ENCODE data around the gene DAAM2.

GRCh38 chr6:39880594-39880993 lies 88.4 kb downstream of the DAAM2 start:
- TF ChIP-seq EP300 (IDR thresholded peaks at IDR 0.05) (no peak), CTCF (IDR thresholded peaks at IDR 0.05) (no peak), POLR2AphosphoS5 (IDR thresholded peaks at IDR 0.05) (no peak)

Data from stomach (tissue), 4 donors.